MCF 10A (cell line): ENCODE data around the gene SPOCK3. TPM values are rescaled to one million over a fixed set of nuclear protein-coding genes. Genes with fewer than 3 reads are reported as not detected.

Experiments used
- BruUV-seq: library from RNA; stranded (reverse); fragments of 400-500 nt; replicated peaks from 2 replicates; lab custom pipeline; 2021; lab: Mats Ljungman, UMichigan
- CTCF ChIA-PET: fragments of 300-600 bp; sonication (Branson Sonifier 250); formaldehyde crosslinking; extraction: SDS; loops from one replicate; lab custom pipeline; 2021; ENCODE audit warnings: antibody characterized with exemption, inconsistent platforms; lab: Yijun Ruan, JAX
- POLR2A ChIA-PET: fragments of 300-600, 350-650 bp; sonication (Branson Sonifier 250); formaldehyde crosslinking; extraction: SDS; loops from one replicate; lab custom pipeline; 2020; ENCODE audit warnings: antibody characterized with exemption, inconsistent platforms; lab: Yijun Ruan, JAX
- DNase-seq: peaks from one replicate; pipeline ENCODE4 v3.0.0-alpha.2; 2018; ENCODE audit not compliant: unreplicated experiment
- H3K27ac Mint-ChIP-seq: one replicate; pipeline ENCODE4 v1.8.0; 2022; ENCODE audit warnings: mild to moderate bottlenecking, low read depth, mixed read lengths; ENCODE audit not compliant: unreplicated experiment
- H3K27me3 Mint-ChIP-seq: one replicate; pipeline ENCODE4 v1.8.0; 2022; ENCODE audit warnings: mixed read lengths; ENCODE audit not compliant: insufficient read depth, unreplicated experiment
- H3K36me3 Mint-ChIP-seq: one replicate; pipeline ENCODE4 v1.8.0; 2022; ENCODE audit warnings: mild to moderate bottlenecking, moderate library complexity, mixed read lengths; ENCODE audit not compliant: insufficient read depth, unreplicated experiment
- H3K4me1 Mint-ChIP-seq: one replicate; pipeline ENCODE4 v1.8.0; 2022; ENCODE audit warnings: mixed read lengths; ENCODE audit not compliant: insufficient read depth, unreplicated experiment
- H3K4me3 Mint-ChIP-seq: one replicate; pipeline ENCODE4 v1.8.0; 2022; ENCODE audit warnings: mild to moderate bottlenecking, moderate library complexity, mixed read lengths; ENCODE audit not compliant: unreplicated experiment
- H3K9me3 Mint-ChIP-seq: one replicate; pipeline ENCODE4 v1.8.0; 2022; ENCODE audit warnings: mixed read lengths; ENCODE audit not compliant: unreplicated experiment
- intact Hi-C: fragments of 100-400 bp; cut with micrococcal nuclease; formaldehyde crosslinking; loops from 2 replicates; pipeline ENCODE4 v1.14.1; 2022
- total RNA-seq: library from RNA; stranded (reverse); gene quantifications from 2 replicates; pipeline ENCODE4 v1.2.3, GENCODE V29; 2022
- TF ChIP-seq, protein P1 (sequence below): fragments of 200-600 bp; IDR thresholded peaks from one replicate; pipeline ENCODE4 v1.8.0; 2022; ENCODE audit warnings: antibody characterized with exemption, mild to moderate bottlenecking; ENCODE audit not compliant: unreplicated experiment

SPOCK3 gene
- total RNA-seq, 1 experiment from 2014 or later, result not detected

DNA sequence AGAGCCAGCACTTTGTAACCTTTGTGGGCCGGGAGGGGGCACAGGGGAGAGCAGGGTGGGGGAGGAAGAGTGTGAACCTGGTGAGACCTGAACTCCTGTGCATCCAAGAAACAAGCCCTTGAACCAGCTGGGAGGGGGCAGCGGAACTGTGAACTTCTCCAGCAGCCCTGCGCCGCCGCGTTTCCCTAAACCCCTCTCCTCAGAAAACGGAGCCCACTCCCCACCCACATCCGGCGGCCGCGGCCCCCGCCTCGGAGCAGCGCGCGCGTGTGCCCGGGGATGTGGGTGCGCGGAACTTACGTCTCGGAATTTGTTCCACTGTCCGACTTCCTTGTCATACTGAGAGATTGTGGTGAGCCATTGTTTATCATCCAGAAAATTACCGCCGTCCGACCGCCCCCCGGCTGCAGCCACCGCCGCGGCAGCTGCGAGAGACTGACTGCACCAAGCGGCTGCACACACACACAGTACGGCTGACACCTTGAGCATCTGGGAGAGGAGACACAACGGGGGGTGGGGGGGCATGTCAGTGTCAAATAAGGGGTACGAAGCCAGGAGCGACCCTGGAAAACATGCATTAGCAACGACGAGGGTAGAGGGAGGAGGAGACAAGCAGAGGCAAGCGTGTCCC is 494 bp downstream of the SPOCK3 start:
- DNase-seq, result no peak
- Mint-ChIP-seq H3K4me3 (peak overlapping the region; percentile 80), H3K4me1 (peaks cover 13% of the 10 kb centered on the region), H3K27ac (peak overlapping the region; percentile 40), H3K27me3 (no peaks in the 10 kb centered on the region), H3K9me3 (no peaks in the 10 kb centered on the region), H3K36me3 (no peaks in the 10 kb centered on the region)
- intact Hi-C loops, result no loop called here
- CTCF ChIA-PET, result interaction anchor here (1.0 kb wide), 1 partner anchor 639 kb away, joined by 3 read pairs; no protein-coding TSS in a partner anchor
- TF ChIP-seq, protein P1, sequence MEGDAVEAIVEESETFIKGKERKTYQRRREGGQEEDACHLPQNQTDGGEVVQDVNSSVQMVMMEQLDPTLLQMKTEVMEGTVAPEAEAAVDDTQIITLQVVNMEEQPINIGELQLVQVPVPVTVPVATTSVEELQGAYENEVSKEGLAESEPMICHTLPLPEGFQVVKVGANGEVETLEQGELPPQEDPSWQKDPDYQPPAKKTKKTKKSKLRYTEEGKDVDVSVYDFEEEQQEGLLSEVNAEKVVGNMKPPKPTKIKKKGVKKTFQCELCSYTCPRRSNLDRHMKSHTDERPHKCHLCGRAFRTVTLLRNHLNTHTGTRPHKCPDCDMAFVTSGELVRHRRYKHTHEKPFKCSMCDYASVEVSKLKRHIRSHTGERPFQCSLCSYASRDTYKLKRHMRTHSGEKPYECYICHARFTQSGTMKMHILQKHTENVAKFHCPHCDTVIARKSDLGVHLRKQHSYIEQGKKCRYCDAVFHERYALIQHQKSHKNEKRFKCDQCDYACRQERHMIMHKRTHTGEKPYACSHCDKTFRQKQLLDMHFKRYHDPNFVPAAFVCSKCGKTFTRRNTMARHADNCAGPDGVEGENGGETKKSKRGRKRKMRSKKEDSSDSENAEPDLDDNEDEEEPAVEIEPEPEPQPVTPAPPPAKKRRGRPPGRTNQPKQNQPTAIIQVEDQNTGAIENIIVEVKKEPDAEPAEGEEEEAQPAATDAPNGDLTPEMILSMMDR, result no peak
- POLR2A ChIA-PET, result interaction anchor here (1.5 kb wide), 1 partner anchor 9 kb away, joined by 4 read pairs; no protein-coding TSS in a partner anchor
- BruUV-seq, result no TSS peak

DNA sequence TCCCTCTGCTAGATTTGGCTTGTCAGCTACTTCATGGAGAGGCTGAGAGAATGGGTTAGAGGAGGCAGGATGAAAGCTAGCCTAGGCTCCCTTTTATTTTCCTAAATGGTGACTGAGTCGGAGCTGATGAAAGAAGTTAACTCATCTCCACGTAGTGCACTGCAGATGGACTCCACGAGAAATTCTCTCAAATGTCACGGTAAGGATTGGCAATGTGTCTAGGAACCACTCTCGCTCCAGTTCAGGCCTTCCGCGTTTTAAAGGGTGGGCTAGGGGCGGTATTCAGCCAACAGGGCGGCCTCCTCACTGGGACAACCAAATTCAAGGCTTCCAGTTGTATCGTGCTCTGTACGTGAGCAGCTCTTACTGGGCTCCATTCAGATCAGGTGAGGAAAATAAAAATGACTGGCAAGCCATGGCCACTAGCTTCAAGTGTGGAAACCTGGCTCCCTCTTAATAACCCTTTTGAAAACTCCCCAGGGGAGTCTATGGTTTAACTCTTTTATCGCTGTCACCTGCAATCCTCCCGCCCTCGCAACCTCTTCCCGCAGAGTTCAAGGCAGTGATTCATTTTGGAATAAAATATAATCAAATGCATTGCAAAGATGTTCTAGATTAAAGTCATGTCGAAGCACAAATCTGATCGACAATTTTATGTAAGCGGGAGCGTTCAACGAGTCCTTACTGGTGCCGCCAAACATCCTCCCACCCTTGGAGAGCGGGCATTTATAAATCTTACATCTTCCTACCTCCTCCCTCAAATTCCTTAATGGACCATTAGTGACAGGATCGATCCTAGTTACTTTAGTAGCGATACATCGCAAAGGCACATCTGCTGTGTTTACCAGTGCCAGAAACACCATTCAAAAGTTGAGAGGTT is 1.2 kb downstream of the SPOCK3 start:
- no peaks in the 10 kb centered on the region for H3K9me3 Mint-ChIP-seq
- peak overlapping the region; percentile 40 for H3K27ac Mint-ChIP-seq
- H3K4me3 Mint-ChIP-seq, result peak overlapping the region; percentile 80
- no peak for DNase-seq
- ChIA-PET CTCF (no interaction called here), POLR2A (interaction anchor here (1.5 kb wide), 1 partner anchor 8 kb away, joined by 4 read pairs; no protein-coding TSS in a partner anchor)
- intact Hi-C loops, result no loop called here
- TF ChIP-seq, protein P1, result no peak
- no peaks in the 10 kb centered on the region for H3K27me3 Mint-ChIP-seq
- BruUV-seq, result no TSS peak
- no peaks in the 10 kb centered on the region for H3K36me3 Mint-ChIP-seq
- H3K4me1 Mint-ChIP-seq, result peaks cover 13% of the 10 kb centered on the region

DNA sequence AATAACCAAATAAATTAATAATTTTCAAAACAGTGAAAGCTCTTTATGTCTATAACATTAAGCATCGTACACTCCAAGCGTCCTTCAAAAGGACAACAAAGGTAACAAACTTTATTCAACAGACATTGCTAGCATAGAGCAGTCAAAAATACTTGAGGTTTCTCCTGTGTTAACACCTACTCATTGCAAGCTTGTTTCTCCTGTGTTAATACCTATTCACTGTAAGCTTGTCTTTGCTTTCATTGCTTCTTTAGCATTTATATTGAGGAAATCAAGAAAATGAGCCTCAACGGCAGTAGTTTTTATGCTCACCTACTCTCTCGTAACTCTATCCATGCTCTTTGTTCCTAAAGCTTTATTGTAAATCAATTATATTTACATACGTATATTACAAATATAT is 3.5 kb downstream of the SPOCK3 start:
- no peaks in the 10 kb centered on the region for H3K27me3 Mint-ChIP-seq
- H3K27ac Mint-ChIP-seq, result no peak overlapping the region
- no peak for DNase-seq
- H3K4me3 Mint-ChIP-seq, result no peak overlapping the region
- TF ChIP-seq, protein P1, result no peak
- H3K36me3 Mint-ChIP-seq, result no peaks in the 10 kb centered on the region
- no TSS peak for BruUV-seq
- ChIA-PET CTCF (no interaction called here), POLR2A (no interaction called here)
- intact Hi-C loops, result no loop called here
- no peaks in the 10 kb centered on the region for H3K9me3 Mint-ChIP-seq
- H3K4me1 Mint-ChIP-seq, result peaks cover 13% of the 10 kb centered on the region

DNA sequence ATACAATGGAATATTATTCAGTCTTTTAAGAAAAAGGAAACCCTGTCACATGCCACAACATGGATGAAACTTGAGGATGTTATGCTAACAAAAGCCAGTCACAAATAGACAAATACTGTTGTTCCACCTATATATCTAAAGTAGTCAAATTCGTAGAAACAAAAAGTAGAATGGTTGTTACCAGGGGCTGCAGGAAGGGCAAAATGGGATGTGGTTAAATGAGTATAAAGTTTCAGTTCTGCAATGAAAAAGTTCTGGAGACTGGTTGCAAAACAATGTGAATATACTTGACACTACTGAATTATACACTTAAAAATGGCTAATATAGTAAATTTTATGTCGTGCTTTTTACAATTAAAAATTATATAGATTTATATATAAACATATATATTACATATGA is 12.2 kb downstream of the SPOCK3 start:
- intact Hi-C loops, result no loop called here
- Mint-ChIP-seq H3K27ac (no peak overlapping the region), H3K4me3 (no peak overlapping the region), H3K9me3 (no peaks in the 10 kb centered on the region), H3K36me3 (no peaks in the 10 kb centered on the region), H3K27me3 (no peaks in the 10 kb centered on the region), H3K4me1 (peaks cover 5% of the 10 kb centered on the region)
- no TSS peak for BruUV-seq
- DNase-seq, result no peak
- TF ChIP-seq, protein P1, result no peak
- ChIA-PET POLR2A (no interaction called here), CTCF (no interaction called here)
